Measurements from ENCODE around the gene SH3RF1.
"Not testable (repeated sequence)": the region's sequence is repeated elsewhere in the genome, so short reads cannot be mapped to it uniquely, and the experiment has no call there.

The SH3RF1 gene

GRCh38 chr4:169293343-169294176 is 22.8 kb upstream of the SH3RF1 start:
- Mint-ChIP-seq H3K27me3 (peaks cover 81% of the 10 kb centered on the region), H3K4me1 (peaks cover 7% of the 10 kb centered on the region), H3K36me3 (ENCODE audit: insufficient read depth) (no peaks in the 10 kb centered on the region), H3K9me3 (no peaks in the 10 kb centered on the region), H3K27ac (ENCODE audit: low read depth) (no peak overlapping the region), H3K4me3 (no peak overlapping the region)
- DNase-seq (ENCODE audit: low spot score in 2 of 2) (no peak), ATAC-seq (replicated peaks; ENCODE audit: extremely low read depth, poor library complexity, severe bottlenecking) (no peak)

DNA sequence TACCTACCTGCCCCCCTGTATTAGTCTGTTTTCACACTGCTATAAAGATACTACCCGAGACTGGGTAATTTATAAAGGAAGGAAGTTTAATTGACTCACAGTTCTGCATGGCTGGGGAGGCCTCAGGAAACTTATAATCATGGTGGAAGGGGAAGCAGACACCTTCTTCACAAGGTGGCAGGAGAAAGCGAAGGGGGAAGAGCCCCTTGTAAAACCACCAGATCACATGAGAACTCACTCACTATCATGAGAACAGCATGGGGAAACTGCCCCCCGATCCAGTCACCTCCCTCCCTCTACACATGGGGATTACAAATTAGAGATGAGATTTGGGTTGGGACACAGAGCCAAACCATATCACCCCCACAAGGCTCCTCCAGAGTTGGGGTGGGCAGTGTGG is 17.2 kb upstream of the SH3RF1 start:
- H3K27ac Mint-ChIP-seq (ENCODE audit: low read depth); H3K4me3 Mint-ChIP-seq; ATAC-seq (replicated peaks; ENCODE audit: extremely low read depth, poor library complexity, severe bottlenecking); H3K4me1 Mint-ChIP-seq; H3K36me3 Mint-ChIP-seq (ENCODE audit: insufficient read depth); H3K9me3 Mint-ChIP-seq; DNase-seq (ENCODE audit: low spot score in 2 of 2): not testable (repeated sequence)
- peaks cover 44% of the 10 kb centered on the region for H3K27me3 Mint-ChIP-seq

DNA sequence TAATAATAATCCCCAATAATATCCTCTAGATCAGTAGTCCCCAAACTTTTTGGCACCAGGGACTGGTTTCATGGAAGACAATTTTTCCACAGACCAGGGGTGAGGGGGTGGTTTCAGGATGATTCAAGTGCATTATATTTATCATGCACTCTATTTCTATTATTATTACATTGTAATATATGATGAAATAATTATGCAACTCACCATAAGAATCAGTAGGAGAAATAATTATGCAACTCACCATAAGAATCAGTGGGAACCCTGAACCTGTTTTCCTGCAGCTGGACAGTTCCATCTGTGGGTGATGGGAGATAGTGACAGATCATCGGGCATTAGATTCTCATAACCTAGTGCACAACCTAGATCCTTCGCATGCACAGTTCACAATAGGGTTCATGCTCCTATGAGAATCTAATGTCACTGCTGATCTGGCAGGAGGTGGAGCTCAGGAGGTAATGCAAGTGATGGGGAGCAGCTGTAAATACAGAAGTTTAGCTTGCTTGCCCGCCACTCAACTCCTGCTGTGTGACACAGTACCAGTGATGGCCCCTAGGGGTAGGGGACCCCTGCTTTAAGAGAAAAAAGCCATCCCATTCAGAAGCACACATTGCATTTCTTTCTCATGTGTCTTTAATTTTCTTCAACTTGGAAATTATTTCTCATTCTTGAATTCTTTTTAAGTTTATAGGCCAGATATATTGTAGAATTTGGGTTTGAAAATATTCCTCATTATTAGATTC is 16.0 kb upstream of the SH3RF1 start:
- Mint-ChIP-seq H3K36me3 (ENCODE audit: insufficient read depth) (no peaks in the 10 kb centered on the region), H3K27ac (ENCODE audit: low read depth) (no peak overlapping the region), H3K4me3 (no peak overlapping the region), H3K9me3 (no peaks in the 10 kb centered on the region), H3K4me1 (no peaks in the 10 kb centered on the region), H3K27me3 (peaks cover 32% of the 10 kb centered on the region)
- DNase-seq (ENCODE audit: low spot score in 2 of 2) (no peak), ATAC-seq (replicated peaks; ENCODE audit: extremely low read depth, poor library complexity, severe bottlenecking) (no peak)

- Mint-ChIP-seq H3K27me3 (peaks cover 15% of the 10 kb centered on the region), H3K4me1 (no peaks in the 10 kb centered on the region), H3K4me3 (no peak overlapping the region), H3K36me3 (ENCODE audit: insufficient read depth) (no peaks in the 10 kb centered on the region), H3K27ac (ENCODE audit: low read depth) (no peak overlapping the region), H3K9me3 (no peaks in the 10 kb centered on the region)
- ATAC-seq (replicated peaks; ENCODE audit: extremely low read depth, poor library complexity, severe bottlenecking), result no peak
- DNase-seq (ENCODE audit: low spot score in 2 of 2), result no peak
These were observed 12.4 kb upstream of the SH3RF1 start for GRCh38 chr4:169283114-169283509.

DNA sequence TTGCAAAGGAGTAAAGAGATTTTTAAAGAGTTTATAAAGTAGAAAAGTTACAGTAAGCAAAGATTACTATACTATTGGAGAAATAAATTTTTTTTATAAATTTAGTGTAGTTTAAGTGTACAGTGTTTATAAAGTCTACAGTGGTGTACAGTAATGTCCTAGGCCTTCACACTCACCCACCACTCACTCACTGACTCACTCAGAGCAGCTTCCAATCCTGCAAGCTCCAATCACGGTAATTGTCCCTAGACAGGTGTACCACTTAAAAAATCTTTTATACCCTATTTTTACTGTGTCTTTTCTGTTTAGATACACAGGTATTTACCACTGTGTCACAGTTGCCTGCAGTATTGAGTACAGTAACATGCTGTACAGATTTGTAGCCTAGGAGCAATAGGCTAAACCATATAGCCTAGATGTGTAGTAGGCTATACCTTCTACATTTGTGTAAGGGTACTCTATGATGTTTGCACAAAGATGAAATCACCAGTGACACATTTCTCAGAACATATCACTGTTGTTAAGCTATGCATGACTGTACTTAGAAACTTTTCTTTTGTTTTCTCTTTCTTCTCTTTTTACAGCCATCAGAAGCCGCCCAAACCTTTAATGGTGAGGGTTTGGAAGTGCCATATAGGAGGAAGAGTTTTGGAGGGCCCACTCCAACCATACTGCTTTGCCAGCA is 11.8 kb upstream of the SH3RF1 start:
- H3K9me3 Mint-ChIP-seq, result no peaks in the 10 kb centered on the region
- no peak overlapping the region for H3K27ac Mint-ChIP-seq (ENCODE audit: low read depth)
- ATAC-seq (replicated peaks; ENCODE audit: extremely low read depth, poor library complexity, severe bottlenecking) (no peak), DNase-seq (ENCODE audit: low spot score in 2 of 2) (no peak)
- H3K4me1 Mint-ChIP-seq, result no peaks in the 10 kb centered on the region
- no peak overlapping the region for H3K4me3 Mint-ChIP-seq
- H3K27me3 Mint-ChIP-seq, result peaks cover 9% of the 10 kb centered on the region
- no peaks in the 10 kb centered on the region for H3K36me3 Mint-ChIP-seq (ENCODE audit: insufficient read depth)

- no peaks in the 10 kb centered on the region for H3K36me3 Mint-ChIP-seq (ENCODE audit: insufficient read depth)
- H3K4me3 Mint-ChIP-seq, result no peak overlapping the region
- no peaks in the 10 kb centered on the region for H3K9me3 Mint-ChIP-seq
- H3K27me3 Mint-ChIP-seq, result peaks cover 24% of the 10 kb centered on the region
- no peak for DNase-seq (ENCODE audit: low spot score in 2 of 2)
- no peak for ATAC-seq (replicated peaks; ENCODE audit: extremely low read depth, poor library complexity, severe bottlenecking)
- no peak overlapping the region for H3K27ac Mint-ChIP-seq (ENCODE audit: low read depth)
- H3K4me1 Mint-ChIP-seq, result no peaks in the 10 kb centered on the region
These were observed 8.4 kb upstream of the SH3RF1 start for GRCh38 chr4:169279108-169279507.

DNA sequence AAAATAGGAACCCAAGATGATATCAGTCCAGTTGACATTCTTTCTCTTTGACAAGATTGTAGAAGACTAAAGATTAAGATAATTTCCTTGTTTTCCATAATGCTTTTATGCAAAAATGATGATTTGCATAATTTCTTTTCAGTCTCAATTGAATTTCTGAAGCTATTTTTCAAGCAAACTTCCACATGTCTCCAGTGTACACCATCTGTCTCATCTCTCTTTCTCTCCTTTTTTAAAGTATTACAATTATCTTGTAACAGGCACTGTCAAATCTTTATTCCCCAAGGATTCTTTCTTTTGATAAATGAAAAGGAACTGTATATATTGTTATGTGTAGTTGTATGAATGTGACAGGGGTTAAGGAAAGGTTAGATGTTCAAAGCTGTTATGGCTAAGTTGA is 7.9 kb upstream of the SH3RF1 start:
- Mint-ChIP-seq H3K27me3 (peaks cover 28% of the 10 kb centered on the region), H3K4me1 (no peaks in the 10 kb centered on the region), H3K4me3 (no peak overlapping the region), H3K36me3 (ENCODE audit: insufficient read depth) (no peaks in the 10 kb centered on the region), H3K9me3 (no peaks in the 10 kb centered on the region), H3K27ac (ENCODE audit: low read depth) (no peak overlapping the region)
- DNase-seq (ENCODE audit: low spot score in 2 of 2), result no peak
- no peak for ATAC-seq (replicated peaks; ENCODE audit: extremely low read depth, poor library complexity, severe bottlenecking)

DNA sequence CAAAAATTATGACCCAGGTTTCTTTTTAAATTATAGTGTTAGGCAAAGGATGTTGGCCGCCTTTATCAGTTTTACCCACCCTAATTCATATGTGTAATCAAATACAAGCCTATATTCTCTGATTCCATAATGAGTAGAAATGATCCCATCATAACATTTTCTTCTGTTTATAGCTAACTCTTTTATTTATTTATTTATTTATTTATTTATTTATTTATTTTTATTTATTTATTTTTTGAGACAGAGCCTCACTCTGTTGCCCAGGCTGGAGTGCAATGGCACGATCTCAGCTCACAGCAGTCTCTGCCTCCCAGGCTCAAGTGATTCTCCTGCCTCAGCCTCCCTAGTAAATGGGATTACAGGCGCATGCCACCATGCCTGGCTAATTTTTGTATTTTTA is 7.1 kb upstream of the SH3RF1 start:
- H3K4me3 Mint-ChIP-seq; H3K9me3 Mint-ChIP-seq; H3K36me3 Mint-ChIP-seq (ENCODE audit: insufficient read depth); H3K27ac Mint-ChIP-seq (ENCODE audit: low read depth); ATAC-seq (replicated peaks; ENCODE audit: extremely low read depth, poor library complexity, severe bottlenecking); H3K4me1 Mint-ChIP-seq; DNase-seq (ENCODE audit: low spot score in 2 of 2): not testable (repeated sequence)
- peaks cover 28% of the 10 kb centered on the region for H3K27me3 Mint-ChIP-seq

DNA sequence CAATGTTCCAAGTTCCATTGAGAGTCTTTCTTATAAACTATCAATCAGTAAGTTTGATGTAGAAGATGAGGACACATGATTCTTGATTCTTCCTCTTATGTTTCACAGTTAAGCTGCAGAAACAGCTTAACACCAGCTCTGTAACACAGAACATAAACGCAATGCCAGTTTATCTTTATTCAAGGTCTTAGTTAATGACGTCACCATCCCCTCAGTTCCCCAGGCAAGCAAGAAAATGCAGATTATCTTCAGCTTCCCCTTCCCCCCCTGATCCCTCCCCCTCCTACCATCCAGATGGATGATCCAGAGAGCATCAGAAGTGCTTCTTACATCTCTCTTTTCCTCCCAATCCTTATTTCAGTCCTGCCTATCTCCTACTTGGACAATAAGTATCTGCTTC is 4.4 kb upstream of the SH3RF1 start:
- no peaks in the 10 kb centered on the region for H3K9me3 Mint-ChIP-seq
- no peak for ATAC-seq (replicated peaks; ENCODE audit: extremely low read depth, poor library complexity, severe bottlenecking)
- no peak overlapping the region for H3K4me3 Mint-ChIP-seq
- H3K27me3 Mint-ChIP-seq, result peaks cover 28% of the 10 kb centered on the region
- no peak for DNase-seq (ENCODE audit: low spot score in 2 of 2)
- no peaks in the 10 kb centered on the region for H3K36me3 Mint-ChIP-seq (ENCODE audit: insufficient read depth)
- H3K4me1 Mint-ChIP-seq, result no peaks in the 10 kb centered on the region
- no peak overlapping the region for H3K27ac Mint-ChIP-seq (ENCODE audit: low read depth)

DNA sequence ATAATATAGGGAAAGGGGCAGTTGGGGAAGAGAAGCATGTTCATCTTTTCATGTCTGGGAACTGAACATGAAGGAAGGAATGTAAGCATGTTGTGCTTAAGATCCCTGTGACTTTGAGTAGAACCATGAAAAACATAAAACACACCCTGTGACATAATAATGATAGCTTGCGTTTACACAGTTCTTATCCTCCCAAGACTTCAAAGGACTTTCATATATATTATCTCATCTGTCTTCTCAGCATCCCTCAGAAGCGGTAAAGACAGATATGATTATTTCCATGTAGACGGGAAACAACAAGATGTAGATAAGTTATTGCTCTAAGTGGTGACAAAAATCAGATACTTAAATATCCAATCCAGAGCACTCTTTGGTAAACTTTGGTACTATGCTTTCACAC is 3.3 kb upstream of the SH3RF1 start:
- Mint-ChIP-seq H3K4me1 (peaks cover 5% of the 10 kb centered on the region), H3K27ac (ENCODE audit: low read depth) (no peak overlapping the region), H3K4me3 (no peak overlapping the region), H3K27me3 (peaks cover 39% of the 10 kb centered on the region), H3K36me3 (ENCODE audit: insufficient read depth) (no peaks in the 10 kb centered on the region), H3K9me3 (no peaks in the 10 kb centered on the region)
- no peak for DNase-seq (ENCODE audit: low spot score in 2 of 2)
- ATAC-seq (replicated peaks; ENCODE audit: extremely low read depth, poor library complexity, severe bottlenecking), result no peak

GRCh38 chr4:169272265-169272886 is 1.6 kb upstream of the SH3RF1 start:
- DNase-seq (ENCODE audit: low spot score in 2 of 2), result no peak
- no peak for ATAC-seq (replicated peaks; ENCODE audit: extremely low read depth, poor library complexity, severe bottlenecking)
- H3K4me1 Mint-ChIP-seq, result peaks cover 5% of the 10 kb centered on the region
- H3K36me3 Mint-ChIP-seq (ENCODE audit: insufficient read depth), result no peaks in the 10 kb centered on the region
- peak overlapping the region; percentile 64 for H3K4me3 Mint-ChIP-seq
- H3K27ac Mint-ChIP-seq (ENCODE audit: low read depth), result no peak overlapping the region
- no peaks in the 10 kb centered on the region for H3K9me3 Mint-ChIP-seq
- H3K27me3 Mint-ChIP-seq, result peaks cover 45% of the 10 kb centered on the region

DNA sequence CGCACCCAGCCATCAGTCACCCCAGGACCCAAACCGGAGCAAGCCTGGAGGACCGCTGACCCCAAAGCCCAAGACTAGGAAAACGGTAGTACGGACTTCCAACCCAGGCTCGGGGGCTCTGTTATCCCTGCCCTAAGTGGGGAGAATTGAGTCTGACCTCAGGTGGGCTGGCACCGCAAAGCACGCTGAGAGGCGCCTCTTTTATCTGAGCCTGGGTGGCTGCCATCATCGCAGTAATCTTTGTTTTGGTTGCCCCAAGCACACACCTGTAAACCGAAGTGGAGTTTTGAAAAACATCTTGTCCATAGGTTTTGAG is 894 bp upstream of the SH3RF1 start:
- ATAC-seq (replicated peaks; ENCODE audit: extremely low read depth, poor library complexity, severe bottlenecking) (no peak), DNase-seq (ENCODE audit: low spot score in 2 of 2) (no peak)
- Mint-ChIP-seq H3K27me3 (peaks cover 52% of the 10 kb centered on the region), H3K9me3 (no peaks in the 10 kb centered on the region), H3K4me1 (peaks cover 5% of the 10 kb centered on the region), H3K4me3 (peak overlapping the region; percentile 64), H3K27ac (ENCODE audit: low read depth) (no peak overlapping the region), H3K36me3 (ENCODE audit: insufficient read depth) (no peaks in the 10 kb centered on the region)

Data from central memory CD8-positive, alpha-beta T cell (primary cell).